Suprapubic skin (tissue), 4 donors: ENCODE measurements around the gene PRKAR2B. TPM values are rescaled to one million over a fixed set of nuclear protein-coding genes. Genes with fewer than 3 reads are reported as not detected.

Experiments used
- DNase-seq, 2 donors: peaks; one replicate each; pipeline ENCODE4 v3.0.0-alpha.2; 2019; ENCODE audit warnings: low spot score in 2 of 2
- H3K27ac ChIP-seq: fragments of 200-600 bp; sonication (generic); one replicate; pipeline ENCODE4 v1.5.1; 2019
- H3K27me3 ChIP-seq: fragments of 200-600 bp; sonication (generic); one replicate; pipeline ENCODE4 v1.5.1; 2019
- H3K36me3 ChIP-seq: fragments of 200-600 bp; sonication (generic); one replicate; pipeline ENCODE4 v1.5.1; 2019
- H3K4me1 ChIP-seq: fragments of 200-600 bp; sonication (generic); one replicate; pipeline ENCODE4 v1.5.1; 2019
- H3K4me3 ChIP-seq: fragments of 200-600 bp; sonication (generic); one replicate; pipeline ENCODE4 v1.5.1; 2019; ENCODE audit warnings: mild to moderate bottlenecking
- H3K9me3 ChIP-seq: fragments of 200-600 bp; sonication (generic); one replicate; pipeline ENCODE4 v1.5.1; 2019
- CTCF ChIP-seq, 2 donors: fragments of 200-600 bp in 1 of 2; fragments of 450-650 bp in 1 of 2; sonication (generic) in 1 of 2; IDR thresholded peaks; one replicate each; pipeline ENCODE4 v1.5.1; 2016 to 2019; ENCODE audit warnings: antibody characterized with exemption in 2 of 2, mild to moderate bottlenecking in 1 of 2, moderate library complexity in 1 of 2
- EP300 ChIP-seq: sonication (generic); formaldehyde crosslinking; IDR thresholded peaks from one replicate; pipeline ENCODE4 v1.6.1; 2017; ENCODE audit warnings: antibody characterized with exemption
- POLR2A ChIP-seq, 2 donors: fragments of 450-650 bp; IDR thresholded peaks; one replicate each; pipeline ENCODE4 v1.6.1; 2017; ENCODE audit warnings: antibody characterized with exemption in 2 of 2, mild to moderate bottlenecking in 2 of 2, moderate library complexity in 2 of 2
- POLR2AphosphoS5 ChIP-seq, 3 donors: sonication (generic); formaldehyde crosslinking; IDR thresholded peaks; one replicate each; pipeline ENCODE4 v1.6.1; 2017; ENCODE audit warnings: antibody characterized with exemption in 3 of 3
- WGBS: methylation state at CpG from one replicate; pipeline ENCODE4 v1.1.5; 2018; 5-methylcytosine and 5-hydroxymethylcytosine counted together
- total RNA-seq, 4 donors: library from RNA; depleted of rRNA; stranded (reverse); fragments of >200 nt; gene quantifications; one replicate each; pipeline ENCODE4 v1.1.0, GENCODE V29; 2016

PRKAR2B gene
- total RNA-seq, 4 donors from 2014 or later = 4.2 to 10.8 (median 6.2) TPM

- no peaks in the 10 kb centered on the region for H3K4me1 ChIP-seq
- 56% methylated on average over 4 of the region's 4 CpGs for WGBS
- H3K4me3 ChIP-seq = no peak overlapping the region
- no peaks in the 10 kb centered on the region for H3K36me3 ChIP-seq
- H3K27ac ChIP-seq = no peak overlapping the region
- no peak for TF ChIP-seq POLR2A (IDR thresholded peaks at IDR 0.05)
- TF ChIP-seq CTCF (IDR thresholded peaks at IDR 0.05) = no peak
- TF ChIP-seq POLR2AphosphoS5 (IDR thresholded peaks at IDR 0.05) = no peak
- TF ChIP-seq EP300 = no peak
- DNase-seq = no peak
- no peaks in the 10 kb centered on the region for H3K27me3 ChIP-seq
- no peaks in the 10 kb centered on the region for H3K9me3 ChIP-seq
These were observed 78.0 kb downstream of the PRKAR2B start for GRCh38 chr7:107122486-107122911.

- no peaks in the 10 kb centered on the region for H3K9me3 ChIP-seq
- H3K27ac ChIP-seq = no peak overlapping the region
- no peaks in the 10 kb centered on the region for H3K27me3 ChIP-seq
- H3K36me3 ChIP-seq = no peaks in the 10 kb centered on the region
- TF ChIP-seq EP300 (no peak), POLR2AphosphoS5 (IDR thresholded peaks at IDR 0.05) (no peak), POLR2A (IDR thresholded peaks at IDR 0.05) (no peak), CTCF (IDR thresholded peaks at IDR 0.05) (no peak)
- DNase-seq = no peak
- no peak overlapping the region for H3K4me3 ChIP-seq
- 96% methylated on average over 4 of the region's 4 CpGs for WGBS
- no peaks in the 10 kb centered on the region for H3K4me1 ChIP-seq
These were observed 78.9 kb downstream of the PRKAR2B start for GRCh38 chr7:107123392-107123791.

DNA sequence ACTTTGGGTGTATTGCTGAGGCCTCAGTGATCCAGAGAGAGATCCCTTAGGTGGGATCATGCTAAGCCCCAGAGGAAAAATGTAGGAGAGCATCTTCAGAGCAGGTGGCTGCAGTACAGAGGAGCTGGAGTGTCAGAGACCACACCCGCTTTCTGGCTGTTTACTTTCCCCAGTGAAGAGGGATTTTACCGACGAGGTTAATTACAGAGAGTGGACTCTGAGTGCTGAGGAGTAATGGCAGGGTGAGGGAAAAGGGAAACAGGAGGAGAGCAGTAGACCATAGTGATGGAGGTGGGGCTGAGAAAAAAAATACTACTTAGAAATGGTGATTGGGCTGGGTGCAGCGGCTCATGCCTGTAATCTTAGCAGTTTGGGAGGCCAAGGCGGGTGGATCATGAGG is 81.0 kb downstream of the PRKAR2B start:
- TF ChIP-seq POLR2AphosphoS5 (IDR thresholded peaks at IDR 0.05) (no peak), CTCF (IDR thresholded peaks at IDR 0.05) (no peak), EP300 (no peak), POLR2A (IDR thresholded peaks at IDR 0.05) (no peak)
- no peaks in the 10 kb centered on the region for H3K36me3 ChIP-seq
- 72% methylated on average over 5 of the region's 5 CpGs for WGBS
- DNase-seq = no peak
- H3K4me1 ChIP-seq = no peaks in the 10 kb centered on the region
- H3K27ac ChIP-seq = no peak overlapping the region
- no peaks in the 10 kb centered on the region for H3K27me3 ChIP-seq
- H3K9me3 ChIP-seq = no peaks in the 10 kb centered on the region
- H3K4me3 ChIP-seq = no peak overlapping the region

DNA sequence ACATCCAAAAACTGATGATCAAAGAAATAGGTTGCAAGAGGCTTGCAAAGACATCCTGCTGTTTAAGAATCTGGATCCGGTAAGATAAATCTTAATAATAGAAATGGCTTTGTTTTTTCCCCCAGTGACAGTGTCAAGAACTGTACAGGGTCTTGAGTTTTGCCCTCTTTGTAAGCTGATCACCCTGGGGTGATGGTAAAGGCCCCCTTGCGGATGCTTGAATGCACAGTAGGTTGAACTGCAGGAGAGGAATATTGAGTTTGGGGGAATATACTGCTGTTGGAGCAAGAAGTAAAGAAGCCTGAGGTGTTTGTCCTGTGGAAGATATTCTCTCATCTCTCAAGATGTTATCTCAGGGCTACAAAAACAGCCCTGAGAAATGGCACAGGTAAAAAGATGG is 83.7 kb downstream of the PRKAR2B start:
- no peaks in the 10 kb centered on the region for H3K9me3 ChIP-seq
- H3K36me3 ChIP-seq = no peaks in the 10 kb centered on the region
- 78% methylated on average over 2 of the region's 2 CpGs for WGBS
- H3K4me3 ChIP-seq = no peak overlapping the region
- H3K27me3 ChIP-seq = no peaks in the 10 kb centered on the region
- TF ChIP-seq CTCF (IDR thresholded peaks at IDR 0.05) = no peak
- TF ChIP-seq POLR2AphosphoS5 (IDR thresholded peaks at IDR 0.05) = no peak
- no peak for TF ChIP-seq EP300
- no peak for TF ChIP-seq POLR2A (IDR thresholded peaks at IDR 0.05)
- H3K4me1 ChIP-seq = no peaks in the 10 kb centered on the region
- DNase-seq = no peak
- H3K27ac ChIP-seq = no peak overlapping the region

DNA sequence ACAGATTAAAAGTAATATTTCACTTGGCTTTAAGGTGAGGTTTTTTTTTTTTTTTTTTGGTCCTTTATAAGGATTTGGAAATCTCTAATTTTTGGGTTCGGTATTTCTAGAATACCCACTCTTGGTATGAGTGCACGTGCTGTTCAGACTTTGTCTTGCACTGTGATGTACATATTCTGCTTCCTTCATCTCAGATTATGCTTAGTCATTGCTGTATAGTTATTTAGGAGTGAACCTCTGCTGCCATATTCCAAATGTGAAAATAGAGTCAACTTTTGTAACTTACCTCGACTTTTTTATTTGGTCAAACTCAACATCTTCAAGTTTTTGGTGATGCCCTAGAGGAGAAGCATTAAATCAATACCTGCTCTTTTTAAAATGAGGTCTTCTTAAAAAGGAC is 84.2 kb downstream of the PRKAR2B start:
- TF ChIP-seq EP300 (no peak), CTCF (IDR thresholded peaks at IDR 0.05) (no peak), POLR2AphosphoS5 (IDR thresholded peaks at IDR 0.05) (no peak), POLR2A (IDR thresholded peaks at IDR 0.05) (no peak)

More for the DNA sequence above, 84.2 kb downstream of the PRKAR2B start:
- no peak overlapping the region for H3K4me3 ChIP-seq
- H3K27ac ChIP-seq = no peak overlapping the region
- no peaks in the 10 kb centered on the region for H3K9me3 ChIP-seq
- H3K4me1 ChIP-seq = no peaks in the 10 kb centered on the region
- DNase-seq = no peak
- H3K27me3 ChIP-seq = no peaks in the 10 kb centered on the region
- H3K36me3 ChIP-seq = no peaks in the 10 kb centered on the region
- WGBS = 97% methylated on average over 3 of the region's 3 CpGs
